ENCODE data around the gene SLC7A14. TPM values are rescaled to one million over a fixed set of nuclear protein-coding genes. Genes with fewer than 3 reads are reported as not detected.

The SLC7A14 gene
- polyA plus RNA-seq, 3 donors, result not detected

- TF ChIP-seq CTCF (IDR thresholded peaks at IDR 0.05), result no peak
- no CpG with 5 or more reads among the region's 1 CpG for WGBS (ENCODE audit: insufficient coverage)
- no peak overlapping the region for H3K4me3 Mint-ChIP-seq
These were observed 22.6 kb upstream of the SLC7A14 start for GRCh38 chr3:170608475-170608874.

GRCh38 chr3:170606675-170607074 lies 20.8 kb upstream of the SLC7A14 start:
- Histone ChIP-seq H3K9me3 (replicated peaks in 1 of 2; ENCODE audit: control insufficient read depth in 1 of 2, insufficient read depth in 1 of 2, low read length in 2 of 2) (no peaks in the 10 kb centered on the region), H4K20me1 (ENCODE audit: insufficient read depth, low read length) (no peaks in the 10 kb centered on the region), H3K27ac (ENCODE audit: low read depth in 1 of 2, low read length in 2 of 2) (no peak overlapping the region), H3K4me1 (ENCODE audit: control insufficient read depth in 1 of 2, insufficient read depth in 2 of 2, low read length in 2 of 2) (no peaks in the 10 kb centered on the region), H3K9ac (ENCODE audit: insufficient read depth, low read length, poor library complexity, severe bottlenecking) (no peak overlapping the region), H2AFZ (ENCODE audit: insufficient read depth, low read depth, low read length, poor library complexity, severe bottlenecking) (no peak overlapping the region), H3K27me3 (ENCODE audit: control insufficient read depth in 2 of 2, insufficient read depth in 2 of 2, low read length in 2 of 2) (no peaks in the 10 kb centered on the region), H3K79me2 (ENCODE audit: insufficient read depth, low read length) (no peaks in the 10 kb centered on the region), H3K4me3 (replicated peaks in 1 of 3; ENCODE audit: low read depth in 2 of 3, low read length in 3 of 3) (no peak overlapping the region), H3K36me3 (replicated peaks in 1 of 2; ENCODE audit: control insufficient read depth in 1 of 2, insufficient read depth in 2 of 2, low read length in 2 of 2) (no peaks in the 10 kb centered on the region), H3K4me2 (replicated peaks; ENCODE audit: extremely low read depth, low read length, poor library complexity, severe bottlenecking) (no peak overlapping the region)
- H3K9me3 Mint-ChIP-seq, result no peaks in the 10 kb centered on the region
- WGBS (ENCODE audit: insufficient coverage), result no CpG with 5 or more reads among the region's 3 CpGs
- no peak for DNase-seq
- peaks cover 0 to 4% (median 0%) of the 10 kb centered on the region in 3 donors for H3K27me3 Mint-ChIP-seq (ENCODE audit: low read depth in 3 of 3)
- intact Hi-C loops (cut with micrococcal nuclease), result no loop called here
- H3K27ac Mint-ChIP-seq, result no peak overlapping the region
- H3K36me3 Mint-ChIP-seq, result no peaks in the 10 kb centered on the region
- no peak for TF ChIP-seq CTCF (IDR thresholded peaks at IDR 0.05)
- H3K4me3 Mint-ChIP-seq, result no peak overlapping the region
- no peaks in the 10 kb centered on the region for H3K4me1 Mint-ChIP-seq

More at GRCh38 chr3:170608475-170608874, 22.6 kb upstream of the SLC7A14 start:
- Mint-ChIP-seq H3K27me3 (ENCODE audit: low read depth in 3 of 3) (peaks cover 0 to 4% (median 0%) of the 10 kb centered on the region in 3 donors), H3K27ac (no peak overlapping the region), H3K9me3 (no peaks in the 10 kb centered on the region), H3K36me3 (no peaks in the 10 kb centered on the region), H3K4me1 (no peaks in the 10 kb centered on the region)
- H3K79me2 ChIP-seq (ENCODE audit: insufficient read depth, low read length), result no peaks in the 10 kb centered on the region
- H3K4me2 ChIP-seq (replicated peaks; ENCODE audit: extremely low read depth, low read length, poor library complexity, severe bottlenecking), result no peak overlapping the region
- no peak overlapping the region for H2AFZ ChIP-seq (ENCODE audit: insufficient read depth, low read depth, low read length, poor library complexity, severe bottlenecking)
- H3K36me3 ChIP-seq (replicated peaks in 1 of 2; ENCODE audit: control insufficient read depth in 1 of 2, insufficient read depth in 2 of 2, low read length in 2 of 2), result no peaks in the 10 kb centered on the region
- no peaks in the 10 kb centered on the region for H3K4me1 ChIP-seq (ENCODE audit: control insufficient read depth in 1 of 2, insufficient read depth in 2 of 2, low read length in 2 of 2)
- no peak overlapping the region for H3K27ac ChIP-seq (ENCODE audit: low read depth in 1 of 2, low read length in 2 of 2)
- no peak overlapping the region for H3K4me3 ChIP-seq (replicated peaks in 1 of 3; ENCODE audit: low read depth in 2 of 3, low read length in 3 of 3)
- H3K9me3 ChIP-seq (replicated peaks in 1 of 2; ENCODE audit: control insufficient read depth in 1 of 2, insufficient read depth in 1 of 2, low read length in 2 of 2), result no peaks in the 10 kb centered on the region
- H3K27me3 ChIP-seq (ENCODE audit: control insufficient read depth in 2 of 2, insufficient read depth in 2 of 2, low read length in 2 of 2), result no peaks in the 10 kb centered on the region
- intact Hi-C loops (cut with micrococcal nuclease), result no loop called here
- DNase-seq, result no peak
- H3K9ac ChIP-seq (ENCODE audit: insufficient read depth, low read length, poor library complexity, severe bottlenecking), result no peak overlapping the region
- no peaks in the 10 kb centered on the region for H4K20me1 ChIP-seq (ENCODE audit: insufficient read depth, low read length)
